Measurements from ENCODE around the gene CMC1.
A peak's percentile ranks its signal among the peaks of the same experiment; 100 is the strongest.

Gene CMC1

GRCh38 chr3:28335246-28335645 lies 93.8 kb downstream of the CMC1 start:
- no peaks in the 10 kb centered on the region for H3K4me1 ChIP-seq
- H3K9me3 ChIP-seq = no peaks in the 10 kb centered on the region
- H3K4me3 ChIP-seq = no peak overlapping the region
- H3K27me3 ChIP-seq (ENCODE audit: low read depth) = no peaks in the 10 kb centered on the region
- H3K36me3 ChIP-seq (replicated peaks) = peaks cover 19% of the 10 kb centered on the region
- no peak for DNase-seq (ENCODE audit: low spot score in 2 of 2)
- in situ Hi-C loops (cut with MboI; ENCODE audit: low sequenced_read_pairs) = no loop called here

- H3K9me3 ChIP-seq = no peaks in the 10 kb centered on the region
- peaks cover 10% of the 10 kb centered on the region for H3K4me1 ChIP-seq
- H3K27me3 ChIP-seq (ENCODE audit: low read depth) = no peaks in the 10 kb centered on the region
- no peak for DNase-seq (ENCODE audit: low spot score in 2 of 2)
- in situ Hi-C loops (cut with MboI; ENCODE audit: low sequenced_read_pairs) = no loop called here
- peaks cover 19% of the 10 kb centered on the region for H3K36me3 ChIP-seq (replicated peaks)
- H3K4me3 ChIP-seq = no peak overlapping the region
Observed at GRCh38 chr3:28337230-28337629, 95.8 kb downstream of the CMC1 start.

GRCh38 chr3:28343144-28343543 lies 101.7 kb downstream of the CMC1 start:
- Histone ChIP-seq H3K4me3 (no peak overlapping the region), H3K9me3 (no peaks in the 10 kb centered on the region), H3K27me3 (ENCODE audit: low read depth) (no peaks in the 10 kb centered on the region), H3K36me3 (replicated peaks) (peaks cover 11% of the 10 kb centered on the region), H3K4me1 (peaks cover 29% of the 10 kb centered on the region)
- DNase-seq (ENCODE audit: low spot score in 2 of 2) = no peak
- in situ Hi-C loops (cut with MboI; ENCODE audit: low sequenced_read_pairs) = no loop called here

GRCh38 chr3:28345690-28346089 lies 104.3 kb downstream of the CMC1 start:
- Histone ChIP-seq H3K4me1 (peaks cover 35% of the 10 kb centered on the region), H3K9me3 (no peaks in the 10 kb centered on the region), H3K27me3 (ENCODE audit: low read depth) (no peaks in the 10 kb centered on the region), H3K36me3 (replicated peaks) (no peaks in the 10 kb centered on the region), H3K4me3 (no peak overlapping the region)
- DNase-seq (ENCODE audit: low spot score in 2 of 2) = no peak
- in situ Hi-C loops (cut with MboI; ENCODE audit: low sequenced_read_pairs) = no loop called here

- in situ Hi-C loops (cut with MboI; ENCODE audit: low sequenced_read_pairs) = no loop called here
- H3K4me1 ChIP-seq = peaks cover 21% of the 10 kb centered on the region
- H3K4me3 ChIP-seq = peak overlapping the region; percentile 72
- no peaks in the 10 kb centered on the region for H3K9me3 ChIP-seq
- no peak for DNase-seq (ENCODE audit: low spot score in 2 of 2)
- H3K36me3 ChIP-seq (replicated peaks) = no peaks in the 10 kb centered on the region
- H3K27me3 ChIP-seq (ENCODE audit: low read depth) = no peaks in the 10 kb centered on the region
Observed at GRCh38 chr3:28347374-28348264, 106.2 kb downstream of the CMC1 start.

- Histone ChIP-seq H3K9me3 (no peaks in the 10 kb centered on the region), H3K36me3 (replicated peaks) (no peaks in the 10 kb centered on the region), H3K4me3 (peak overlapping the region; percentile 72), H3K27me3 (ENCODE audit: low read depth) (no peaks in the 10 kb centered on the region), H3K4me1 (peaks cover 21% of the 10 kb centered on the region)
- DNase-seq (ENCODE audit: low spot score in 2 of 2) = no peak
- in situ Hi-C loops (cut with MboI; ENCODE audit: low sequenced_read_pairs) = no loop called here
Observed at GRCh38 chr3:28348265-28348628, 106.8 kb downstream of the CMC1 start.

- peaks cover 21% of the 10 kb centered on the region for H3K4me1 ChIP-seq
- in situ Hi-C loops (cut with MboI; ENCODE audit: low sequenced_read_pairs) = no loop called here
- H3K4me3 ChIP-seq = peak within 1 kb of the TSS; percentile 72
- DNase-seq (ENCODE audit: low spot score in 2 of 2) = peak; percentile 89 to 97
- no peaks in the 10 kb centered on the region for H3K9me3 ChIP-seq
- no peaks in the 10 kb centered on the region for H3K36me3 ChIP-seq (replicated peaks)
- no peaks in the 10 kb centered on the region for H3K27me3 ChIP-seq (ENCODE audit: low read depth)
Observed at GRCh38 chr3:28348629-28349468, 107.4 kb downstream of the CMC1 start, which contains the start of the genes AZI2 and ZCWPW2. TSS of gene AZI2 (minus strand) at chr3:28348824. CDS start at chr3:28340617, 8,207 bp downstream. TSS of gene ZCWPW2 (plus strand) at chr3:28348721. CDS start at chr3:28413069, 64,348 bp downstream.

GRCh38 chr3:28349469-28350000 lies 108.1 kb downstream of the CMC1 start:
- peak overlapping the region; percentile 72 for H3K4me3 ChIP-seq

More at GRCh38 chr3:28349469-28350000, 108.1 kb downstream of the CMC1 start:
- Histone ChIP-seq H3K36me3 (replicated peaks) (no peaks in the 10 kb centered on the region), H3K27me3 (ENCODE audit: low read depth) (no peaks in the 10 kb centered on the region), H3K4me1 (peaks cover 21% of the 10 kb centered on the region), H3K9me3 (no peaks in the 10 kb centered on the region)
- in situ Hi-C loops (cut with MboI; ENCODE audit: low sequenced_read_pairs) = no loop called here
- DNase-seq (ENCODE audit: low spot score in 2 of 2) = no peak
